ENCODE data around the gene CTSA.

CTSA gene

GRCh38 chr20:45848969-45849582, 42.1 kb upstream of the CTSA start:
- no peak overlapping the region for H3K4me3 ChIP-seq (replicated peaks in 1 of 2; ENCODE audit: low read depth in 2 of 2, low read length in 2 of 2)
- DNase-seq (ENCODE audit: low read depth in 2 of 2) = no peak
- TF ChIP-seq CTCF (IDR thresholded peaks at IDR 0.05; ENCODE audit: low read depth, low read length) = no peak

- no peak for TF ChIP-seq CTCF (IDR thresholded peaks at IDR 0.05; ENCODE audit: low read depth, low read length)
- no peak for DNase-seq (ENCODE audit: low read depth in 2 of 2)
Observed at GRCh38 chr20:45850238-45850637, 40.9 kb upstream of the CTSA start.

GRCh38 chr20:45850926-45851325, 40.2 kb upstream of the CTSA start:
- no peak overlapping the region for H3K4me3 ChIP-seq (replicated peaks in 1 of 2; ENCODE audit: low read depth in 2 of 2, low read length in 2 of 2)
- DNase-seq (ENCODE audit: low read depth in 2 of 2) = no peak
- TF ChIP-seq CTCF (IDR thresholded peaks at IDR 0.05; ENCODE audit: low read depth, low read length) = no peak

More at GRCh38 chr20:45850238-45850637, 40.9 kb upstream of the CTSA start:
- H3K4me3 ChIP-seq (replicated peaks in 1 of 2; ENCODE audit: low read depth in 2 of 2, low read length in 2 of 2) = no peak overlapping the region

- no peak overlapping the region for H3K4me3 ChIP-seq (replicated peaks in 1 of 2; ENCODE audit: low read depth in 2 of 2, low read length in 2 of 2)
- TF ChIP-seq CTCF (IDR thresholded peaks at IDR 0.05; ENCODE audit: low read depth, low read length) = no peak
- DNase-seq (ENCODE audit: low read depth in 2 of 2) = no peak
Observed at GRCh38 chr20:45851501-45851900, 39.6 kb upstream of the CTSA start.

GRCh38 chr20:45852326-45852725, 38.8 kb upstream of the CTSA start:
- H3K4me3 ChIP-seq (replicated peaks in 1 of 2; ENCODE audit: low read depth in 2 of 2, low read length in 2 of 2) = no peak overlapping the region
- DNase-seq (ENCODE audit: low read depth in 2 of 2) = no peak
- TF ChIP-seq CTCF (IDR thresholded peaks at IDR 0.05; ENCODE audit: low read depth, low read length) = no peak

GRCh38 chr20:45853484-45853883, 37.7 kb upstream of the CTSA start:
- no peak for DNase-seq (ENCODE audit: low read depth in 2 of 2)
- H3K4me3 ChIP-seq (replicated peaks in 1 of 2; ENCODE audit: low read depth in 2 of 2, low read length in 2 of 2) = no peak overlapping the region
- TF ChIP-seq CTCF (IDR thresholded peaks at IDR 0.05; ENCODE audit: low read depth, low read length) = no peak
